GM12878 (cell line): ENCODE results near the gene MRPL21.

ENCODE experiments used
- CTCF ChIP-seq, 3 experiments: IDR thresholded peaks in 2 of 3; conservative IDR thresholded peaks in 1 of 3; 2 replicates each; pipeline ENCODE4 v1.5.1; 2011; ENCODE audit warnings: low read depth in 3 of 3, low read length in 3 of 3, mild to moderate bottlenecking in 3 of 3, control low read depth in 2 of 3, moderate library complexity in 2 of 3, inconsistent platforms in 1 of 3, mixed read lengths in 1 of 3; ENCODE audit not compliant: control insufficient read depth in 2 of 3, insufficient read depth in 1 of 3; ENCODE audit errors: extremely low read depth in 1 of 3
- EZH2 ChIP-seq: IDR thresholded peaks from 2 replicates; pipeline ENCODE4 v1.6.1; 2012; ENCODE audit warnings: low read depth, mild to moderate bottlenecking, control low read depth, inconsistent platforms, low read length, borderline replicate concordance; ENCODE audit not compliant: control insufficient read depth
- HDGF ChIP-seq: fragments of 450-650 bp; IDR thresholded peaks from 2 replicates; pipeline ENCODE4 v1.6.1; 2016; ENCODE audit warnings: antibody characterized with exemption
- MAX ChIP-seq: IDR thresholded peaks from 2 replicates; pipeline ENCODE4 v1.6.1; 2012; ENCODE audit warnings: low read depth, low read length, improper control_type of control experiment
- NBN ChIP-seq: fragments of 450-650 bp; IDR thresholded peaks from 2 replicates; pipeline ENCODE4 v1.6.1; 2016
- POLR2A ChIP-seq: IDR thresholded peaks from 2 replicates; pipeline ENCODE4 v1.6.1; 2011; ENCODE audit warnings: low read depth, mild to moderate bottlenecking, low read length
- POLR2AphosphoS5 ChIP-seq: IDR thresholded peaks from 2 replicates; pipeline ENCODE4 v1.6.1; 2011; ENCODE audit warnings: mild to moderate bottlenecking, low read length, inconsistent platforms
- RAD21 ChIP-seq: IDR thresholded peaks from 2 replicates; pipeline ENCODE4 v1.6.1; 2011; ENCODE audit warnings: mild to moderate bottlenecking, low read depth, low read length, moderate library complexity; ENCODE audit not compliant: insufficient read depth
- RELA ChIP-seq: fragments of 450-650 bp; IDR thresholded peaks from 2 replicates; pipeline ENCODE4 v1.8.0; 2014; ENCODE audit warnings: borderline replicate concordance; ENCODE audit not compliant: partially characterized antibody
- SPI1 ChIP-seq: IDR thresholded peaks from 2 replicates; pipeline ENCODE4 v1.6.1; 2011; ENCODE audit warnings: low read depth, mild to moderate bottlenecking, low read length, moderate library complexity, borderline replicate concordance; ENCODE audit not compliant: insufficient read depth
- ZSCAN29 ChIP-seq: fragments of 450-650 bp; IDR thresholded peaks from 2 replicates; pipeline ENCODE4 v1.6.1; 2017; ENCODE audit warnings: mild to moderate bottlenecking, moderate library complexity

DNA sequence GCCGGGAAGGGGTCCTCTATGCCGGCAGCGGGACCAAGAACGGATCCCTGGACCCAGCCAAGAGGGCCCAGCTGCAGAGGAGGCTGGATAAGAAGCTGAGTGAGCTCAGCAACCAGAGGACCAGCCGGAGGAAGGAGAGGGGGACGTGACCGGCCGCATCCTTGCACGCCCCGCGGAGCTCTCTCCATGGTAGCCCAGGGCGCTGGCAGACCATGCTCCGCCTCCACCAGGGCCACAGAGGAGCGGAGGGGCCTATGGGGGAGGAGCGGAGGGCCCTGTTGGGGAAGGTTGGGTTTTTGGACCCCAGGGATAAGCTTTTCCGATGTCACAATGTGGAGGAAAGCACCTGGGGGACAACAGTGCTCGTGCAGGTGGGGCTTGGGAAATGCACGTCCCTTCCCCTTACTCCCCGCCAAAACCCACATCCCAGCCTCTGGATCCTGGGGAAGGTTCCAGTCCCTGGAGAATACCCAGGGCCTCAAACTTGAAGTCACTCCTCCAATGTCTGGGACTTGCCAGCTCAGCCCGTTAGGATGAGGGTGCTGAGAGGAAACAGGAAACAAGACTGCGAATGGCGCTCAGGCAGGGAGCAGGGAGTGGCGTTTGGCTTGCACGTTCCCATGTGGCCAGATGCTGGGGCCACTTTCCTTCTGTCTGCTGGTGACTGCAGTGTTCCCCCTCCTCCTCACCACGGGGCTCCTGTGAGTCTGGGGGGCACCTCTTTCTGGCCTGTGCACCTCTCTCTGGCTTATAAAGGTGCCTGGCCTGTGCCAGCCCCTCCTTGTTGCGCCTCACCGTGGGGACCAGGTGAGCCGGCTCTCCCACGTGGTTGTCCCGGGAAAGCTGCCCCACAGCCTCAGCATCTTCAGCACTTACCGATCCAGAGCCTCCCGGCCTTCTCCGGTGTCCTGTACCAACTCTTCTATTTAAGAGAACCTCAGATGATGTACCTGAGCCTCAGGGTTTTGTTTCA, 36.2 kb upstream of the MRPL21 start:
- TF ChIP-seq NBN, result no peak
- TF ChIP-seq ZSCAN29, result no peak
- TF ChIP-seq POLR2AphosphoS5, result no peak
- no peak for TF ChIP-seq MAX
- TF ChIP-seq SPI1, result no peak
- TF ChIP-seq RAD21, result no peak
- no peak for TF ChIP-seq RELA
- TF ChIP-seq CTCF (IDR thresholded peaks at IDR 0.05 in 2 of 3, conservative IDR thresholded peaks at IDR 0.05 in 1 of 3; ENCODE audit: control insufficient read depth in 2 of 3, extremely low read depth in 1 of 3, insufficient read depth in 1 of 3, low read depth in 3 of 3, low read length in 3 of 3), result no peak
- no peak for TF ChIP-seq POLR2A
- no peak for TF ChIP-seq EZH2
- TF ChIP-seq HDGF, result no peak
